H1 (cell line): Measurements from ENCODE around the gene CD58. TPM values are rescaled to one million over a fixed set of nuclear protein-coding genes. Genes with fewer than 3 reads are reported as not detected.
"Not testable (repeated sequence)": the region's sequence is repeated elsewhere in the genome, so short reads cannot be mapped to it uniquely, and the experiment has no call there.

Source experiments
- CTCF ChIA-PET: fragments of 300-600 bp; sonication (Branson Sonifier 250); formaldehyde crosslinking; loops from one replicate; lab custom pipeline; 2021; ENCODE audit not compliant: partially characterized antibody; lab: Charles Lee
- POLR2A ChIA-PET: fragments of 300-600 bp; sonication (Branson Sonifier 250); formaldehyde crosslinking; loops from one replicate; lab custom pipeline; 2021; ENCODE audit warnings: inconsistent platforms; ENCODE audit not compliant: partially characterized antibody; lab: Charles Lee
- DNase-seq, 2 experiments: peaks; one replicate each; pipeline versions ENCODE4 v3.0.0 to v3.0.0-alpha.2; 2010 to 2022; ENCODE audit warnings: low spot score in 2 of 2, low read depth in 1 of 2, mixed read lengths in 1 of 2
- FAIRE-seq: peaks from 2 replicates; lab custom pipeline; 2011; peaks lifted over from hg19 to GRCh38; lab: Jason Lieb, UNC
- H2AFZ ChIP-seq: 2 replicates; pipeline ENCODE4 v1.8.1; 2012; ENCODE audit warnings: low read length, inconsistent platforms
- H2AK5ac ChIP-seq: 2 replicates; pipeline ENCODE4 v1.6.1; 2013; ENCODE audit warnings: low read depth, low read length
- H2BK120ac ChIP-seq: replicated peaks from 2 replicates; pipeline ENCODE3; 2013; ENCODE audit warnings: low read depth, low read length, inconsistent platforms
- H2BK12ac ChIP-seq: 2 replicates; pipeline ENCODE4 v1.6.1; 2013; ENCODE audit warnings: low read depth, low read length
- H2BK15ac ChIP-seq: 2 replicates; pipeline ENCODE4 v1.6.1; 2013; ENCODE audit warnings: low read length
- H2BK20ac ChIP-seq: 2 replicates; pipeline ENCODE4 v1.6.1; 2013; ENCODE audit warnings: low read length
- H2BK5ac ChIP-seq: 2 replicates; pipeline ENCODE4 v1.6.1; 2013; ENCODE audit warnings: low read depth, low read length
- H3K14ac ChIP-seq: 2 replicates; pipeline ENCODE4 v1.6.1; 2013; ENCODE audit warnings: inconsistent platforms; ENCODE audit not compliant: insufficient read length
- H3K18ac ChIP-seq: 2 replicates; pipeline ENCODE4 v1.6.1; 2013; ENCODE audit warnings: low read length; ENCODE audit errors: extremely low read depth
- H3K23ac ChIP-seq: 2 replicates; pipeline ENCODE4 v1.6.1; 2013; ENCODE audit warnings: inconsistent platforms; ENCODE audit not compliant: insufficient read length
- H3K23me2 ChIP-seq: 2 replicates; pipeline ENCODE4 v1.6.1; 2013; ENCODE audit warnings: low read depth, low read length
- H3K27ac ChIP-seq: 2 replicates; pipeline ENCODE4 v1.6.1; 2011; ENCODE audit warnings: low read depth, low read length, inconsistent platforms
- H3K27me3 ChIP-seq, 4 experiments: replicated peaks in 1 of 4; 1 replicate in 1 of 4; 2 replicates in 3 of 4; pipeline versions ENCODE4 v1.6.1 to v1.8.1; 2011 to 2013; ENCODE audit warnings: low read length in 3 of 4, mild to moderate bottlenecking in 3 of 4, inconsistent platforms in 2 of 4, mixed read lengths in 2 of 4, moderate library complexity in 1 of 4; ENCODE audit not compliant: control insufficient read depth in 3 of 4, insufficient read depth in 3 of 4; ENCODE audit errors: extremely low read depth in 1 of 4
- H3K36me3 ChIP-seq, 4 experiments: 2 replicates each; pipeline versions ENCODE4 v1.6.1 to v1.8.1; 2011 to 2013; ENCODE audit warnings: mild to moderate bottlenecking in 4 of 4, low read length in 3 of 4, moderate library complexity in 2 of 4, control low read depth in 1 of 4, inconsistent platforms in 1 of 4; ENCODE audit not compliant: insufficient read depth in 4 of 4, control insufficient read depth in 2 of 4
- H3K4ac ChIP-seq: replicated peaks from 2 replicates; pipeline ENCODE3; 2013; ENCODE audit warnings: low read length, low read depth, mixed read lengths, inconsistent platforms; ENCODE audit not compliant: insufficient read length
- H3K4me1 ChIP-seq, 4 experiments: replicated peaks in 1 of 4; 1 replicate in 1 of 4; 2 replicates in 3 of 4; pipeline versions ENCODE4 v1.6.1 to v1.8.1; 2011 to 2013; ENCODE audit warnings: low read length in 3 of 4, inconsistent platforms in 2 of 4, mixed read lengths in 1 of 4; ENCODE audit not compliant: insufficient read depth in 4 of 4, control insufficient read depth in 3 of 4
- H3K4me2 ChIP-seq, 2 experiments: 2 replicates each; pipeline versions ENCODE4 v1.6.1 to v1.8.1; 2011 to 2013; ENCODE audit warnings: low read depth in 2 of 2, low read length in 2 of 2, control low read depth in 1 of 2, inconsistent platforms in 1 of 2, mild to moderate bottlenecking in 1 of 2; ENCODE audit not compliant: insufficient read depth in 1 of 2
- H3K4me3 ChIP-seq, 4 experiments: fragments of 200-600, 300-600 bp in 1 of 4; sonication (generic), shearing (Covaris generic), sonication (Bioruptor Twin) in 1 of 4; 2 replicates each; pipeline versions ENCODE4 v1.5.1 to v1.8.1; 2011 to 2016; ENCODE audit warnings: low read length in 4 of 4, low read depth in 3 of 4, control low read depth in 2 of 4, inconsistent platforms in 2 of 4, mild to moderate bottlenecking in 2 of 4, mixed read lengths in 1 of 4, moderate library complexity in 1 of 4; ENCODE audit not compliant: insufficient read depth in 2 of 4; ENCODE audit errors: extremely low read depth in 1 of 4
- H3K56ac ChIP-seq: replicated peaks from 2 replicates; pipeline ENCODE3; 2013; ENCODE audit warnings: low read depth, mild to moderate bottlenecking, mixed read lengths, low read length, inconsistent platforms; ENCODE audit not compliant: insufficient read length
- H3K79me1 ChIP-seq: 2 replicates; pipeline ENCODE4 v1.6.1; 2013; ENCODE audit warnings: low read depth, low read length, control low read depth
- H3K79me2 ChIP-seq, 2 experiments: 2 replicates each; pipeline versions ENCODE4 v1.6.1 to v1.8.1; 2012 to 2013; ENCODE audit warnings: low read length in 2 of 2, mild to moderate bottlenecking in 2 of 2, inconsistent platforms in 1 of 2; ENCODE audit not compliant: insufficient read depth in 2 of 2, control insufficient read depth in 1 of 2
- H3K9ac ChIP-seq, 4 experiments: replicated peaks in 1 of 4; 1 replicate in 1 of 4; 2 replicates in 3 of 4; pipeline versions ENCODE4 v1.6.1 to v1.8.1; 2011 to 2013; ENCODE audit warnings: low read depth in 3 of 4, low read length in 3 of 4, control low read depth in 2 of 4, mild to moderate bottlenecking in 2 of 4, moderate library complexity in 2 of 4, inconsistent platforms in 1 of 4; ENCODE audit errors: extremely low read depth in 1 of 4
- H3K9me3 ChIP-seq, 2 experiments: 2 replicates each; pipeline versions ENCODE4 v1.6.1 to v1.8.1; 2012 to 2013; ENCODE audit warnings: mild to moderate bottlenecking in 2 of 2, moderate library complexity in 2 of 2, control low read depth in 1 of 2, inconsistent platforms in 1 of 2, low read depth in 1 of 2, low read length in 1 of 2, mixed read lengths in 1 of 2; ENCODE audit not compliant: insufficient read depth in 2 of 2
- H4K20me1 ChIP-seq, 2 experiments: replicated peaks in 1 of 2; 2 replicates each; pipeline versions ENCODE3 to v1.8.1; 2011 to 2013; ENCODE audit warnings: inconsistent platforms in 2 of 2, low read length in 2 of 2, mild to moderate bottlenecking in 1 of 2; ENCODE audit not compliant: insufficient read depth in 2 of 2, control insufficient read depth in 1 of 2
- H4K5ac ChIP-seq: 2 replicates; pipeline ENCODE4 v1.6.1; 2013; ENCODE audit warnings: low read length, low read depth, mixed read lengths, inconsistent platforms; ENCODE audit not compliant: insufficient read length
- H4K8ac ChIP-seq: 2 replicates; pipeline ENCODE4 v1.8.0; 2013; ENCODE audit warnings: mild to moderate bottlenecking, moderate library complexity, low read length, inconsistent platforms; ENCODE audit not compliant: insufficient read depth; ENCODE audit errors: extremely low read depth
- H4K91ac ChIP-seq: replicated peaks from 2 replicates; pipeline ENCODE3; 2013; ENCODE audit warnings: low read length, mixed read lengths, inconsistent platforms; ENCODE audit not compliant: insufficient read length
- WGBS, 2 experiments: shearing (Covaris generic) in 1 of 2; methylation state at CpG; one replicate each; pipeline versions ENCODE4 v1.1.6 to v1.1.7; 2013 to 2015; ENCODE audit warnings: low lambda C conversion rate in 2 of 2, mixed read lengths in 2 of 2, inconsistent platforms in 1 of 2, low coverage in 1 of 2, missing lambda C conversion rate in 1 of 2; ENCODE audit not compliant: insufficient replicate concordance in 2 of 2, insufficient coverage in 1 of 2, insufficient read length in 1 of 2; ENCODE audit errors: extremely low coverage in 1 of 2, missing lambda C conversion rate in 1 of 2; 5-methylcytosine and 5-hydroxymethylcytosine counted together
- polyA plus RNA-seq, 7 experiments: library from polyadenylated mRNA; depleted of rRNA in 3 of 7; stranded (reverse) in 5 of 7; unstranded in 2 of 7; fragments of >200 nt in 5 of 7; fragments of 200-250 nt in 2 of 7; gene quantifications; 1 replicate in 5 of 7; 2 replicates in 1 of 7; 4 replicates in 1 of 7; pipeline versions ENCODE4 v1.2.1 to v1.2.3, GENCODE V29; 2011 to 2013; ENCODE audit warnings: missing spikeins in 2 of 7, mixed read lengths in 2 of 7
- total RNA-seq: library from RNA; stranded (reverse); fragmentation: NEBNext Ultra II Directional; extraction: Animal tissue kit (Norgen Biotek cat#: 25700); gene quantifications from 2 replicates; pipeline ENCODE4 v1.2.1, GENCODE V29; 2021

CD58 gene
- total and polyA plus RNA-seq, 2 of the 8 experiments (the other 6 are each of a cell fraction or from before 2014, with no cell fraction given) = 5.3 to 5.5 TPM

GRCh38 chr1:116608151-116608550 lies 37.3 kb upstream of the CD58 start:
- H2BK20ac ChIP-seq, H3K79me1 ChIP-seq, H2AK5ac ChIP-seq, H4K8ac ChIP-seq, H3K56ac ChIP-seq, H3K9ac ChIP-seq, H2BK120ac ChIP-seq, H4K91ac ChIP-seq, DNase-seq, H3K18ac ChIP-seq, H3K4me1 ChIP-seq, H3K9me3 ChIP-seq, H3K23ac ChIP-seq, H3K79me2 ChIP-seq, H3K14ac ChIP-seq, H2AFZ ChIP-seq, H3K27ac ChIP-seq, H2BK5ac ChIP-seq, H2BK12ac ChIP-seq, POLR2A ChIA-PET, H3K23me2 ChIP-seq, H3K4me3 ChIP-seq, H2BK15ac ChIP-seq, H3K4ac ChIP-seq, H4K5ac ChIP-seq, H3K27me3 ChIP-seq, FAIRE-seq, H3K36me3 ChIP-seq, H4K20me1 ChIP-seq, H3K4me2 ChIP-seq: not testable (repeated sequence)
- WGBS, 2 experiments = 96% methylated on average over 12 of the region's 12 CpGs; no CpG with 5 or more reads in 1 of the 2 experiments
- CTCF ChIA-PET = interaction anchor here (1.0 to 2.7 kb wide), 5 partner anchors 12 to 274 kb away, joined by 3 to 8 read pairs (median 3); no protein-coding TSS in a partner anchor

GRCh38 chr1:116607463-116607862 lies 36.6 kb upstream of the CD58 start:
- H4K91ac ChIP-seq, H2BK5ac ChIP-seq, FAIRE-seq, H3K79me1 ChIP-seq, H3K18ac ChIP-seq, POLR2A ChIA-PET, H3K4me2 ChIP-seq, H3K79me2 ChIP-seq, H3K9ac ChIP-seq, DNase-seq, H2BK20ac ChIP-seq, H3K4me3 ChIP-seq, H3K23ac ChIP-seq, H3K14ac ChIP-seq, H3K23me2 ChIP-seq, H3K36me3 ChIP-seq, H3K4ac ChIP-seq, H2AFZ ChIP-seq, H3K27ac ChIP-seq, H2AK5ac ChIP-seq, H4K20me1 ChIP-seq, H3K56ac ChIP-seq, H2BK15ac ChIP-seq, H3K27me3 ChIP-seq, H3K4me1 ChIP-seq, H3K9me3 ChIP-seq, H4K5ac ChIP-seq, H2BK120ac ChIP-seq, H4K8ac ChIP-seq, H2BK12ac ChIP-seq: not testable (repeated sequence)
- CTCF ChIA-PET = interaction anchor here (0.9 to 2.7 kb wide), 5 partner anchors 12 to 129 kb away, joined by 3 to 8 read pairs (median 3); no protein-coding TSS in a partner anchor
- WGBS, 2 experiments = no CpG with 5 or more reads among the region's 1 CpG
